Measurements from ENCODE around the gene ZNF483.

- TF ChIP-seq CTCF (IDR thresholded peaks at IDR 0.05) (peak; percentile 41 to 94 (median 76)), POLR2A (IDR thresholded peaks at IDR 0.05) (no peak)
These were observed 97.0 kb downstream of the ZNF483 start for GRCh38 chr9:111621895-111622480.

Measured in breast epithelium (tissue), 3 donors.